H1 (cell line): ENCODE measurements around the gene CCBE1. TPM values are rescaled to one million over a fixed set of nuclear protein-coding genes. Genes with fewer than 3 reads are reported as not detected.

Experiments used
- ZNF274 ChIP-seq: IDR thresholded peaks from 2 replicates; pipeline ENCODE4 v1.7.0; 2012; ENCODE audit warnings: low read length, borderline replicate concordance; ENCODE audit errors: extremely low read depth
- polyA plus RNA-seq, 7 experiments: library from polyadenylated mRNA; depleted of rRNA in 3 of 7; stranded (reverse) in 5 of 7; unstranded in 2 of 7; fragments of >200 nt in 5 of 7; fragments of 200-250 nt in 2 of 7; gene quantifications; 1 replicate in 5 of 7; 2 replicates in 1 of 7; 4 replicates in 1 of 7; pipeline versions ENCODE4 v1.2.1 to v1.2.3, GENCODE V29; 2011 to 2013; ENCODE audit warnings: missing spikeins in 2 of 7, mixed read lengths in 2 of 7
- total RNA-seq: library from RNA; stranded (reverse); fragmentation: NEBNext Ultra II Directional; extraction: Animal tissue kit (Norgen Biotek cat#: 25700); gene quantifications from 2 replicates; pipeline ENCODE4 v1.2.1, GENCODE V29; 2021
- TF ChIP-seq, protein P1 (sequence below): IDR thresholded peaks from 2 replicates; pipeline ENCODE4 v1.6.1; 2012; ENCODE audit warnings: inconsistent platforms

Gene CCBE1
- total and polyA plus RNA-seq, 2 of the 8 experiments (the other 6 are each of a cell fraction or from before 2014, with no cell fraction given): 2.1 to 2.6 TPM

DNA sequence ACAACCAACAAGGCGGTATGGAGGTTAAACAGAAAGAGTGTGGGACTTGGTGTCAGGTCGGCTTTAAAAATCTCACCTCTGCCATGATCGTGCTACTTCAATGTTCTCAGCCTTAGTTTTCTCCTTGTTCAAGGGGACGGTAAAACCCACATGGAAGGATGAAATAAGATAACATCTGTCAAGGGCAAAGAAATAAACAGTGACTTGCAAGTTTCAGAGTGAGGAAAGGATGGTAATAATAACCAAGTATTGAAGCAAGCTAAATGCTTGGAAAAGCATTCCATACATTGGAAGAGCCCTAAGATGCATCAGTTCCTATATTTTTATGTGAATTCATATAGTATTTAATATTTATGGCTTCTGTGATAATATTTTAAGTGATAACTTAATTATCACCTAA lies 308.4 kb downstream of the CCBE1 start (continued):
- TF ChIP-seq ZNF274: no peak
- TF ChIP-seq, protein P1, sequence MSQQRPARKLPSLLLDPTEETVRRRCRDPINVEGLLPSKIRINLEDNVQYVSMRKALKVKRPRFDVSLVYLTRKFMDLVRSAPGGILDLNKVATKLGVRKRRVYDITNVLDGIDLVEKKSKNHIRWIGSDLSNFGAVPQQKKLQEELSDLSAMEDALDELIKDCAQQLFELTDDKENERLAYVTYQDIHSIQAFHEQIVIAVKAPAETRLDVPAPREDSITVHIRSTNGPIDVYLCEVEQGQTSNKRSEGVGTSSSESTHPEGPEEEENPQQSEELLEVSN: no peak
- TF ChIP-seq, all 59 proteins: peak for 0
